Measurements from ENCODE around the gene AHDC1. TPM values are rescaled to one million over a fixed set of nuclear protein-coding genes. Genes with fewer than 3 reads are reported as not detected.

AHDC1 gene
- total and polyA plus RNA-seq, 7 donors, result 1.8 to 34.1 (median 12.1) TPM

GRCh38 chr1:27570356-27570755 is 33.6 kb downstream of the AHDC1 start:
- Histone ChIP-seq H3K9me3 (no peaks in the 10 kb centered on the region), H3K27me3 (no peaks in the 10 kb centered on the region), H3K4me1 (peaks cover 0 to 100% (median 98%) of the 10 kb centered on the region in 4 donors), H3K4me3 (no peak overlapping the region), H3K27ac (peak overlapping the region; percentile 96 to 98 (median 97)), H3K36me3 (no peaks in the 10 kb centered on the region)
- peak; percentile 76 for DNase-seq
- 67 to 75% methylated on average over 2 of the region's 2 CpGs for WGBS, 2 donors
- TF ChIP-seq EP300 (IDR thresholded peaks at IDR 0.05) (no peak), POLR2AphosphoS5 (IDR thresholded peaks at IDR 0.05) (no peak), CTCF (IDR thresholded peaks at IDR 0.05) (no peak), POLR2A (IDR thresholded peaks at IDR 0.05) (no peak)
- intact Hi-C loops (cut with DNase I), result loop anchor here (5.0 kb wide), 1 partner anchor 43 kb away; no protein-coding TSS in a partner anchor

- peaks cover 0 to 100% (median 98%) of the 10 kb centered on the region in 4 donors for H3K4me1 ChIP-seq
- TF ChIP-seq POLR2A (IDR thresholded peaks at IDR 0.05) (no peak), CTCF (IDR thresholded peaks at IDR 0.05) (no peak), POLR2AphosphoS5 (IDR thresholded peaks at IDR 0.05) (no peak), EP300 (IDR thresholded peaks at IDR 0.05) (no peak)
- intact Hi-C loops (cut with DNase I), result loop anchor here (5.0 kb wide), 1 partner anchor 42 kb away; no protein-coding TSS in a partner anchor
- peak; percentile 74 for DNase-seq
- H3K27ac ChIP-seq, result peak overlapping the region; percentile 96 to 98 (median 97)
- no peaks in the 10 kb centered on the region for H3K27me3 ChIP-seq
- H3K36me3 ChIP-seq, result no peaks in the 10 kb centered on the region
- no peaks in the 10 kb centered on the region for H3K9me3 ChIP-seq
- H3K4me3 ChIP-seq, result no peak overlapping the region
- 85 to 87% methylated on average over 14 of the region's 14 CpGs for WGBS, 2 donors
Observed at GRCh38 chr1:27569506-27570291, 34.2 kb downstream of the AHDC1 start.

GRCh38 chr1:27569088-27569460 is 34.9 kb downstream of the AHDC1 start:
- Histone ChIP-seq H3K4me3 (peak overlapping the region in 3 of 4 donors; percentile 37 to 44 (median 41)), H3K9me3 (no peaks in the 10 kb centered on the region), H3K4me1 (peaks cover 0 to 100% (median 98%) of the 10 kb centered on the region in 4 donors), H3K27me3 (no peaks in the 10 kb centered on the region), H3K27ac (peak overlapping the region; percentile 96 to 98 (median 97)), H3K36me3 (no peaks in the 10 kb centered on the region)
- intact Hi-C loops (cut with DNase I), result no loop called here
- DNase-seq, result peak; percentile 78
- no peak for TF ChIP-seq CTCF (IDR thresholded peaks at IDR 0.05)
- TF ChIP-seq POLR2AphosphoS5 (IDR thresholded peaks at IDR 0.05), result peak in 1 of 4 donors; percentile 12
- TF ChIP-seq EP300 (IDR thresholded peaks at IDR 0.05), result no peak
- TF ChIP-seq POLR2A (IDR thresholded peaks at IDR 0.05), result no peak
- 70 to 83% methylated on average over 3 of the region's 3 CpGs for WGBS, 2 donors

GRCh38 chr1:27568300-27569087 is 35.5 kb downstream of the AHDC1 start:
- peak; percentile 98 for DNase-seq
- H3K36me3 ChIP-seq, result no peaks in the 10 kb centered on the region
- H3K4me1 ChIP-seq, result peaks cover 0 to 100% (median 98%) of the 10 kb centered on the region in 4 donors
- H3K9me3 ChIP-seq, result no peaks in the 10 kb centered on the region
- intact Hi-C loops (cut with DNase I), result no loop called here
- no peaks in the 10 kb centered on the region for H3K27me3 ChIP-seq
- 1 to 4% methylated on average over 65 of the region's 65 CpGs for WGBS, 2 donors
- H3K27ac ChIP-seq, result peak overlapping the region; percentile 96 to 98 (median 97)
- TF ChIP-seq POLR2AphosphoS5 (IDR thresholded peaks at IDR 0.05) (peak; percentile 74 to 97 (median 77)), POLR2A (IDR thresholded peaks at IDR 0.05) (peak; percentile 44 to 76), EP300 (IDR thresholded peaks at IDR 0.05) (peak in 1 of 4 donors; percentile 56), CTCF (IDR thresholded peaks at IDR 0.05) (peak in 2 of 4 experiments; percentile 31 to 73)
- peak overlapping the region; percentile 10 to 44 (median 39) for H3K4me3 ChIP-seq

All from sigmoid colon (tissue), 7 donors.